GM12801 (cell line): ENCODE measurements around the gene FAM83C.

Experiments
- TF ChIP-seq, protein P1 (sequence below): IDR thresholded peaks from one replicate; pipeline ENCODE4 v1.5.1; 2011; ENCODE audit warnings: control low read depth; ENCODE audit not compliant: insufficient read length; ENCODE audit errors: extremely low read depth

The FAM83C gene

GRCh38 chr20:35326021-35326739, 34.0 kb upstream of the FAM83C start:
- TF ChIP-seq, protein P1, sequence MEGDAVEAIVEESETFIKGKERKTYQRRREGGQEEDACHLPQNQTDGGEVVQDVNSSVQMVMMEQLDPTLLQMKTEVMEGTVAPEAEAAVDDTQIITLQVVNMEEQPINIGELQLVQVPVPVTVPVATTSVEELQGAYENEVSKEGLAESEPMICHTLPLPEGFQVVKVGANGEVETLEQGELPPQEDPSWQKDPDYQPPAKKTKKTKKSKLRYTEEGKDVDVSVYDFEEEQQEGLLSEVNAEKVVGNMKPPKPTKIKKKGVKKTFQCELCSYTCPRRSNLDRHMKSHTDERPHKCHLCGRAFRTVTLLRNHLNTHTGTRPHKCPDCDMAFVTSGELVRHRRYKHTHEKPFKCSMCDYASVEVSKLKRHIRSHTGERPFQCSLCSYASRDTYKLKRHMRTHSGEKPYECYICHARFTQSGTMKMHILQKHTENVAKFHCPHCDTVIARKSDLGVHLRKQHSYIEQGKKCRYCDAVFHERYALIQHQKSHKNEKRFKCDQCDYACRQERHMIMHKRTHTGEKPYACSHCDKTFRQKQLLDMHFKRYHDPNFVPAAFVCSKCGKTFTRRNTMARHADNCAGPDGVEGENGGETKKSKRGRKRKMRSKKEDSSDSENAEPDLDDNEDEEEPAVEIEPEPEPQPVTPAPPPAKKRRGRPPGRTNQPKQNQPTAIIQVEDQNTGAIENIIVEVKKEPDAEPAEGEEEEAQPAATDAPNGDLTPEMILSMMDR, result no peak

DNA sequence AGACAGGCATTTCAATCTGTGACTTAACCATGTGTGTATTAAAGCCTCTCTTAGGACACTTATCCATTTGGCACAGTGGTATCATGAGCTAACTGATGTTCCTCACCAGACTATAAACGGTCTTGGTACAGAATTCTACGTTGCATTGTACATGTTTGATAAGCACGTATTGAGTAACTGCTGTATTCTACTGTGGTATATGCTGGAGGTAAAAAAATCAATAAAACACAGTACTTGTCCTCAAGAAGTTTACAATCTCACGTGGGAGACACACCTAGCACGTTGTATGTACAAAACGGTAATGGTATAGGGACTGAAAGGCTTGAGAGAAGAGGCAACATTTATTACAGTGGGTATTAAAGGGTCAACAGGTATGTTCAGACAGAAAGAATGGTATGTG, 33.2 kb upstream of the FAM83C start:
- TF ChIP-seq, protein P1, result no peak

DNA sequence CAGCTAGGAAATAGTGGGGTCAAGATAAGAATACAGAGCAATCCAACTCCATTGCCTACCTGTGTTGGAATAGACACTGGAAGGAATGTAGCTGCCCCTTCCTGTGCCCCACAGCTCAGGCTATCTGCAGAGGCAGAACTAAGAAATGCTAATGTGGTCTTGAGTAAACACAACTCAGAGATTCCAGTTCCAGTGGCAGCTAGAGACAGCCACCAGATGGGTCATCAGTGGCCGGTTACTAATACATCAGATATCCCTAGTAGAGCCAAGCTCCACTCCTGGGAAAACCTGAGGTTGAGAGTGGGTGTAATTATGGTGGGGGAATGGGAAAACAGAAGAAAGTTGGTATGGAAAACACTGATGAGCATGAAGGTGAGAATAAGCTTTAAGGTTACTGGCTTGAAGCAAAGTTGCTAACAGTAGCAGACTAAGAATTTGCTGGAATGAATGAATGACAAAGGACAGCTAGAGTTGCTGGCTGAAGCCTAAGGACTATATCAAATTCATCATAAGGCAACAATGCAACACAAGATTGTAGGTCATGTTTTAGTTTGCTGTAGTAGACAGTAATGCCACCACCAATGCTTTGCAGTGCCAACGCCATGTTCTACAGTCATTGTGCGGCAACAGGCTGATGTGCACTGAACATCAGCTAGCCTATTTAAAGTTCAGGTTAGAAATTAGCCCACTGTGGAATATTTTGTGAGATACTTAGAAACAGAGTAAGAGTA, 28.3 kb upstream of the FAM83C start:
- TF ChIP-seq, protein P1, result no peak

GRCh38 chr20:35319871-35320197, 27.6 kb upstream of the FAM83C start:
- TF ChIP-seq, protein P1, result no peak

GRCh38 chr20:35319192-35319870, 27.1 kb upstream of the FAM83C start:
- TF ChIP-seq, protein P1, result no peak

GRCh38 chr20:35318502-35319157, 26.4 kb upstream of the FAM83C start:
- TF ChIP-seq, protein P1, result no peak

DNA sequence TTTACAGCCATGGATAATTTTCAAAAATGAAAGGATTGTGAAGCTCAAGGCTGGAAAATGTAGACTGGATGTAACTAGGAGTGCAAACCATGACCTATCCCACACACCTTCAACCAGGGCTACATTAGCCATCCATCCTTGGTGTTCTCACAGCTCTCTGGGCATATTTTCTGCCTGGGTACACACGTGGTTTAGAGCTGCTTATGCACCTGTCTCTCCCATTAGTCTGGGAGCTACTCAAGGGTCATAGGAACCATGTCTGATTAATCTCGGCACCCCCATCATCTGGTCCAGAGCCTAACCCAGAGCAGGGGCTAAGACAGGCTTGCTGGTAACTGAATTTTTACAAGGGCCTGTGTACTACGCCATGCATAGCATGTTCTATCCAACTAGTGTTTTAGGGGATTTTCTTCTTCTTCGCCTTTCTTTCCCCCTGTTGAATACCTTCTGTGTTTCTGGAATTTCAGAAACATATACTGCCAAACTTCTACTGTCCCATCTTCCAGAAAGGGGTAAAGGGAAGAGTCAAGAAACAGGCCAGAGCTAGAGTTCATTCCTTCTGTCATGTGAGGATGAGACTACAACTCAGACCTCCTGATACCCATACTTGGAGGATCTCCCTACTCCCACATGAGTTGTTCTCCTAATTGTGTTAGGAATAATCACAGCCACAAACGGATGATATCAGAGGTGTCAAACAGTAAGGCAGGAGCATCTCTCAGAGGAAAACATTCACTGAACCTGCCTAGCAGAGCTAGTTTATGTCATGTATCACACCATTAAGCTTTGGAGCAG, 25.4 kb upstream of the FAM83C start:
- TF ChIP-seq, protein P1, result no peak
